Measurements from ENCODE around the gene MIPEP. TPM values are rescaled to one million over a fixed set of nuclear protein-coding genes. Genes with fewer than 3 reads are reported as not detected.
A peak's percentile ranks its signal among the peaks of the same experiment; 100 is the strongest.
"Not testable (repeated sequence)": the region's sequence is repeated elsewhere in the genome, so short reads cannot be mapped to it uniquely, and the experiment has no call there.

Gene MIPEP
- total RNA-seq, 1 experiment from 2014 or later, result 41.6 TPM

GRCh38 chr13:23749288-23749873 lies 139.8 kb downstream of the MIPEP start:
- DNase-seq (ENCODE audit: low spot score), result no peak

- DNase-seq (ENCODE audit: low spot score), result no peak
Observed at GRCh38 chr13:23748109-23748990, 140.8 kb downstream of the MIPEP start.

GRCh38 chr13:23746141-23746540 lies 143.1 kb downstream of the MIPEP start:
- DNase-seq (ENCODE audit: low spot score), result not testable (repeated sequence)

- DNase-seq (ENCODE audit: low spot score), result no peak
Observed at GRCh38 chr13:23744315-23744714, 144.9 kb downstream of the MIPEP start.

- no peak for DNase-seq (ENCODE audit: low spot score)
Observed at GRCh38 chr13:23743278-23744076, 145.7 kb downstream of the MIPEP start.

- no peak for DNase-seq (ENCODE audit: low spot score)
Observed at GRCh38 chr13:23741879-23742510, 147.2 kb downstream of the MIPEP start.

GRCh38 chr13:23740002-23740401 lies 149.2 kb downstream of the MIPEP start:
- no peak for DNase-seq (ENCODE audit: low spot score)

- DNase-seq (ENCODE audit: low spot score), result no peak
Observed at GRCh38 chr13:23739596-23739995, 149.6 kb downstream of the MIPEP start.

- DNase-seq (ENCODE audit: low spot score), result no peak
Observed at GRCh38 chr13:23736541-23736940, 152.7 kb downstream of the MIPEP start.

GRCh38 chr13:23735329-23735728 lies 153.9 kb downstream of the MIPEP start:
- DNase-seq (ENCODE audit: low spot score), result no peak

- no peak for DNase-seq (ENCODE audit: low spot score)
Observed at GRCh38 chr13:23731709-23732108, 157.5 kb downstream of the MIPEP start.

- DNase-seq (ENCODE audit: low spot score), result no peak
Observed at GRCh38 chr13:23730251-23730650, 158.9 kb downstream of the MIPEP start.

GRCh38 chr13:23729531-23729930 lies 159.7 kb downstream of the MIPEP start:
- DNase-seq (ENCODE audit: low spot score), result no peak

- DNase-seq (ENCODE audit: low spot score), result no peak
Observed at GRCh38 chr13:23728807-23729206, 160.4 kb downstream of the MIPEP start.

- no peak for DNase-seq (ENCODE audit: low spot score)
Observed at GRCh38 chr13:23725922-23726321, 163.3 kb downstream of the MIPEP start.

GRCh38 chr13:23724196-23724970 lies 164.8 kb downstream of the MIPEP start:
- no peak for DNase-seq (ENCODE audit: low spot score)

GRCh38 chr13:23723471-23723870 lies 165.7 kb downstream of the MIPEP start:
- peak; percentile 22 for DNase-seq (ENCODE audit: low spot score)

GRCh38 chr13:23722726-23723453 lies 166.3 kb downstream of the MIPEP start:
- DNase-seq (ENCODE audit: low spot score), result no peak

GRCh38 chr13:23718996-23719395 lies 170.2 kb downstream of the MIPEP start:
- no peak for DNase-seq (ENCODE audit: low spot score)

GRCh38 chr13:23716401-23716800 lies 172.8 kb downstream of the MIPEP start:
- DNase-seq (ENCODE audit: low spot score), result no peak
